KG1 (cell line): Measurements from ENCODE around the gene BCL2L12.

Experiments used
- DNase-seq: peaks from one replicate; lab custom pipeline; 2025; lab: John Stamatoyannopoulos, UW

The BCL2L12 gene

GRCh38 chr19:49664171-49665035 lies 1.3 kb upstream of the BCL2L12 start:
- peak; percentile 40 for DNase-seq

- DNase-seq: no peak
These were observed 740 bp upstream of the BCL2L12 start for GRCh38 chr19:49665036-49665350.

- no peak for DNase-seq
These were observed 349 bp downstream of the BCL2L12 start for GRCh38 chr19:49666120-49666444.

- DNase-seq: no peak
These were observed 1.7 kb downstream of the BCL2L12 start for GRCh38 chr19:49667473-49667872.

GRCh38 chr19:49669516-49669915 lies 3.8 kb downstream of the BCL2L12 start:
- no peak for DNase-seq

- DNase-seq: peak; percentile 49
These were observed 6.6 kb downstream of the BCL2L12 start for GRCh38 chr19:49672131-49672919.

GRCh38 chr19:49676136-49676783 lies 10.5 kb downstream of the BCL2L12 start:
- DNase-seq: no peak

GRCh38 chr19:49676784-49677230 lies 11.1 kb downstream of the BCL2L12 start:
- peak; percentile 100 for DNase-seq

- no peak for DNase-seq
These were observed 11.6 kb downstream of the BCL2L12 start, which contains the start of gene PRMT1 for GRCh38 chr19:49677231-49677900. Gene PRMT1 (plus strand): TSS chr19:49677271. CDS start chr19:49677281, 10 bp downstream.

GRCh38 chr19:49677901-49678674 lies 12.4 kb downstream of the BCL2L12 start:
- DNase-seq: peak; percentile 45

- DNase-seq: no peak
These were observed 13.4 kb downstream of the BCL2L12 start for GRCh38 chr19:49678985-49679770.

- DNase-seq: no peak
These were observed 14.2 kb downstream of the BCL2L12 start for GRCh38 chr19:49679771-49680413.

GRCh38 chr19:49680421-49681351 lies 15.0 kb downstream of the BCL2L12 start:
- DNase-seq: peak; percentile 90

GRCh38 chr19:49681830-49682229 lies 16.1 kb downstream of the BCL2L12 start:
- DNase-seq: no peak

- no peak for DNase-seq
These were observed 16.5 kb downstream of the BCL2L12 start for GRCh38 chr19:49682274-49682673.

GRCh38 chr19:49683814-49684250 lies 18.1 kb downstream of the BCL2L12 start:
- no peak for DNase-seq

GRCh38 chr19:49684251-49684982 lies 18.7 kb downstream of the BCL2L12 start:
- peak; percentile 25 for DNase-seq

GRCh38 chr19:49684983-49685553 lies 19.3 kb downstream of the BCL2L12 start:
- DNase-seq: no peak
